DND-41 (cell line): ENCODE measurements around the gene GRID2.

ENCODE experiments used
- EZH2 ChIP-seq: IDR thresholded peaks from 3 replicates; pipeline ENCODE4 v1.6.1; 2012; ENCODE audit warnings: borderline replicate concordance, low read depth, mild to moderate bottlenecking, moderate library complexity, low read length, inconsistent platforms; ENCODE audit not compliant: severe bottlenecking
- TF ChIP-seq, protein P1 (sequence below): IDR thresholded peaks from 2 replicates; pipeline ENCODE4 v1.5.1; 2012; ENCODE audit warnings: borderline replicate concordance, low read length, moderate library complexity, mild to moderate bottlenecking; ENCODE audit not compliant: poor library complexity, severe bottlenecking; ENCODE audit errors: extremely low read depth

DNA sequence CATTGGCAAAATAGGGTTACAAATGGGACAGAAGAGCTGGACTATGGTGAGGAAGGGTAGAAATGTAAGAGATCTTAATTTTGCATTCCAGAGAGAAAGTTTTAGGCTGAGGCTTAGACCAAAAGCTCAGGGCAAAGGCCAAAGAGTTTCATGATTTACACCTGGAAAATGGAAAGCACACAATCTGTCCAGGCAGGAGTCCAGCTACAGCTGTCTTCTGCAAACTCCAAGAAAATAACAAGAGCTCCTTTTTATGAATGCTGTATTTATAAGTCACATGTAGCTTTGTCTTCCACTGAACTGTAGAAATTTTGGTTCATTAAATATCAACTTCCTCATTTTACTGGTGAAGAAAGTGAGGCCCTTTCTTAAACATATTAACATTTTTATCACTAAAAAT, 1236.8 kb downstream of the GRID2 start:
- TF ChIP-seq, protein P1, sequence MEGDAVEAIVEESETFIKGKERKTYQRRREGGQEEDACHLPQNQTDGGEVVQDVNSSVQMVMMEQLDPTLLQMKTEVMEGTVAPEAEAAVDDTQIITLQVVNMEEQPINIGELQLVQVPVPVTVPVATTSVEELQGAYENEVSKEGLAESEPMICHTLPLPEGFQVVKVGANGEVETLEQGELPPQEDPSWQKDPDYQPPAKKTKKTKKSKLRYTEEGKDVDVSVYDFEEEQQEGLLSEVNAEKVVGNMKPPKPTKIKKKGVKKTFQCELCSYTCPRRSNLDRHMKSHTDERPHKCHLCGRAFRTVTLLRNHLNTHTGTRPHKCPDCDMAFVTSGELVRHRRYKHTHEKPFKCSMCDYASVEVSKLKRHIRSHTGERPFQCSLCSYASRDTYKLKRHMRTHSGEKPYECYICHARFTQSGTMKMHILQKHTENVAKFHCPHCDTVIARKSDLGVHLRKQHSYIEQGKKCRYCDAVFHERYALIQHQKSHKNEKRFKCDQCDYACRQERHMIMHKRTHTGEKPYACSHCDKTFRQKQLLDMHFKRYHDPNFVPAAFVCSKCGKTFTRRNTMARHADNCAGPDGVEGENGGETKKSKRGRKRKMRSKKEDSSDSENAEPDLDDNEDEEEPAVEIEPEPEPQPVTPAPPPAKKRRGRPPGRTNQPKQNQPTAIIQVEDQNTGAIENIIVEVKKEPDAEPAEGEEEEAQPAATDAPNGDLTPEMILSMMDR, result no peak
- TF ChIP-seq EZH2, result no peak
